OCI-LY1 (cell line): ENCODE measurements around the gene OR2H2.

ENCODE experiments used
- H2AFZ ChIP-seq: fragments of 200-600 bp; sonication (generic), shearing (Covaris generic); 2 replicates; pipeline ENCODE4 v1.6.0; 2014; ENCODE audit warnings: antibody characterized with exemption, mild to moderate bottlenecking, low read length
- H3F3A ChIP-seq: fragments of 200-600 bp; sonication (generic), shearing (Covaris generic); 2 replicates; pipeline ENCODE4 v1.6.0; 2014; ENCODE audit warnings: mild to moderate bottlenecking, antibody characterized with exemption, low read length, moderate library complexity; ENCODE audit not compliant: insufficient read depth
- H3K27ac ChIP-seq: fragments of 200-600 bp; sonication (generic); 2 replicates; pipeline ENCODE4 v1.5.1; 2014; ENCODE audit warnings: low read length, mixed run types, mild to moderate bottlenecking, low read depth; ENCODE audit not compliant: poor library complexity, severe bottlenecking
- H3K27me3 ChIP-seq: fragments of 200-600 bp; sonication (generic); 2 replicates; pipeline ENCODE4 v1.6.0; 2014; ENCODE audit warnings: antibody characterized with exemption, mild to moderate bottlenecking, low read length, moderate library complexity; ENCODE audit not compliant: insufficient read depth
- H3K36me3 ChIP-seq: fragments of 200-600 bp; sonication (generic); 2 replicates; pipeline ENCODE4 v1.6.1; 2014; ENCODE audit warnings: mild to moderate bottlenecking, antibody characterized with exemption, low read length, moderate library complexity, mixed read lengths; ENCODE audit not compliant: insufficient read depth
- H3K4me1 ChIP-seq: fragments of 200-600 bp; sonication (generic); 2 replicates; pipeline ENCODE4 v1.5.1; 2014; ENCODE audit warnings: mild to moderate bottlenecking, low read length, moderate library complexity; ENCODE audit not compliant: insufficient read depth, severe bottlenecking
- H3K4me2 ChIP-seq: fragments of 200-600 bp; sonication (generic), shearing (Covaris generic); 2 replicates; pipeline ENCODE4 v1.6.1; 2014; ENCODE audit warnings: low read length
- H3K4me3 ChIP-seq: fragments of 200-600 bp; sonication (generic); 2 replicates; pipeline ENCODE4 v1.5.1; 2014; ENCODE audit warnings: low read length, low read depth, mild to moderate bottlenecking, mixed read lengths; ENCODE audit not compliant: poor library complexity, severe bottlenecking
- H3K79me2 ChIP-seq: fragments of 200-600 bp; shearing (Covaris generic); 2 replicates; pipeline ENCODE4 v1.6.1; 2016; ENCODE audit warnings: mixed run types, low read length, mixed read lengths; ENCODE audit not compliant: insufficient read depth
- H3K9ac ChIP-seq: fragments of 200-600 bp; sonication (generic), shearing (Covaris generic); 2 replicates; pipeline ENCODE4 v1.6.1; 2014; ENCODE audit warnings: mild to moderate bottlenecking, low read length, mixed read lengths
- H3K9me2 ChIP-seq: fragments of 200-600 bp; sonication (generic), shearing (Covaris generic); 2 replicates; pipeline ENCODE4 v1.6.1; 2014; ENCODE audit warnings: low read depth, mild to moderate bottlenecking, low read length, mixed read lengths
- H3K9me3 ChIP-seq: fragments of 200-600 bp; shearing (Covaris generic); 2 replicates; pipeline ENCODE4 v1.6.1; 2014; ENCODE audit warnings: low read length, mixed read lengths
- H4K20me1 ChIP-seq: fragments of 200-600 bp; sonication (generic), shearing (Covaris generic); 2 replicates; pipeline ENCODE4 v1.6.0; 2016; ENCODE audit warnings: mild to moderate bottlenecking, low read length; ENCODE audit not compliant: insufficient read depth
- CTCF ChIP-seq: fragments of 200-600 bp; sonication (generic), shearing (Covaris generic); IDR thresholded peaks from 2 replicates; pipeline ENCODE4 v1.5.1; 2017; ENCODE audit warnings: mild to moderate bottlenecking, antibody characterized with exemption, low read length, moderate library complexity, mixed read lengths
- EZH2 ChIP-seq: fragments of 200-600 bp; sonication (generic), shearing (Covaris generic); IDR thresholded peaks from 2 replicates; pipeline ENCODE4 v1.8.0; 2017; ENCODE audit warnings: borderline replicate concordance, mixed run types, mild to moderate bottlenecking, antibody characterized with exemption, low read length, moderate library complexity, mixed read lengths

Gene OR2H2

GRCh38 chr6:29602564-29603361 lies 17.8 kb downstream of the OR2H2 start:
- H3K9ac ChIP-seq = no peak overlapping the region
- no peak overlapping the region for H3K27ac ChIP-seq
- H3K9me2 ChIP-seq = no peaks in the 10 kb centered on the region
- no peak overlapping the region for H3K4me3 ChIP-seq
- no peaks in the 10 kb centered on the region for H3K27me3 ChIP-seq
- H3K4me1 ChIP-seq = no peaks in the 10 kb centered on the region
- no peaks in the 10 kb centered on the region for H3K79me2 ChIP-seq
- no peaks in the 10 kb centered on the region for H3F3A ChIP-seq
- no peaks in the 10 kb centered on the region for H3K9me3 ChIP-seq
- TF ChIP-seq EZH2 (no peak), CTCF (peak; percentile 25; the same call in 1 of the 2 replicates)
- no peaks in the 10 kb centered on the region for H4K20me1 ChIP-seq
- no peak overlapping the region for H2AFZ ChIP-seq
- H3K4me2 ChIP-seq = no peak overlapping the region
- H3K36me3 ChIP-seq = no peaks in the 10 kb centered on the region

GRCh38 chr6:29603456-29603855 lies 18.5 kb downstream of the OR2H2 start:
- Histone ChIP-seq H3K4me2 (no peak overlapping the region), H3K36me3 (no peaks in the 10 kb centered on the region)

GRCh38 chr6:29603930-29604329 lies 19.0 kb downstream of the OR2H2 start:
- Histone ChIP-seq H3K9ac (no peak overlapping the region), H4K20me1 (no peaks in the 10 kb centered on the region), H3K9me3 (no peaks in the 10 kb centered on the region), H3K36me3 (no peaks in the 10 kb centered on the region), H3K4me3 (no peak overlapping the region), H3K4me2 (no peak overlapping the region), H3K9me2 (no peaks in the 10 kb centered on the region), H3K27me3 (no peaks in the 10 kb centered on the region), H3K27ac (no peak overlapping the region), H2AFZ (no peak overlapping the region), H3K79me2 (no peaks in the 10 kb centered on the region), H3F3A (no peaks in the 10 kb centered on the region), H3K4me1 (no peaks in the 10 kb centered on the region)
- no peak for TF ChIP-seq EZH2

More at GRCh38 chr6:29603456-29603855, 18.5 kb downstream of the OR2H2 start:
- Histone ChIP-seq H3K27me3 (no peaks in the 10 kb centered on the region), H3K79me2 (no peaks in the 10 kb centered on the region), H3K4me3 (no peak overlapping the region), H3K9me3 (no peaks in the 10 kb centered on the region), H4K20me1 (no peaks in the 10 kb centered on the region), H3K27ac (no peak overlapping the region), H3K9me2 (no peaks in the 10 kb centered on the region), H2AFZ (no peak overlapping the region), H3K9ac (no peak overlapping the region), H3F3A (no peaks in the 10 kb centered on the region), H3K4me1 (no peaks in the 10 kb centered on the region)
- TF ChIP-seq EZH2 (no peak), CTCF (no peak)

GRCh38 chr6:29608131-29608530 lies 23.2 kb downstream of the OR2H2 start:
- Histone ChIP-seq H3K4me2 (no peak overlapping the region), H3K9ac (no peak overlapping the region), H3K9me3 (no peaks in the 10 kb centered on the region), H3K4me3 (no peak overlapping the region), H3K27me3 (no peaks in the 10 kb centered on the region), H4K20me1 (no peaks in the 10 kb centered on the region), H3K4me1 (no peaks in the 10 kb centered on the region), H3K79me2 (no peaks in the 10 kb centered on the region), H3F3A (no peaks in the 10 kb centered on the region), H3K27ac (no peak overlapping the region), H3K9me2 (no peaks in the 10 kb centered on the region), H2AFZ (no peak overlapping the region), H3K36me3 (no peaks in the 10 kb centered on the region)
- TF ChIP-seq EZH2 (no peak), CTCF (no peak)
